HG03060 (cell line): ENCODE measurements around the gene FOXO1.
"Not testable (repeated sequence)": the region's sequence is repeated elsewhere in the genome, so short reads cannot be mapped to it uniquely, and the experiment has no call there.

Experiments
- ATAC-seq: cut with Tn5 transposase; IDR thresholded peaks from one replicate; pipeline ENCODE4 v1.9.1; 2021; ENCODE audit warnings: low read depth, moderate number of reproducible peaks; ENCODE audit not compliant: unreplicated experiment

FOXO1 gene

DNA sequence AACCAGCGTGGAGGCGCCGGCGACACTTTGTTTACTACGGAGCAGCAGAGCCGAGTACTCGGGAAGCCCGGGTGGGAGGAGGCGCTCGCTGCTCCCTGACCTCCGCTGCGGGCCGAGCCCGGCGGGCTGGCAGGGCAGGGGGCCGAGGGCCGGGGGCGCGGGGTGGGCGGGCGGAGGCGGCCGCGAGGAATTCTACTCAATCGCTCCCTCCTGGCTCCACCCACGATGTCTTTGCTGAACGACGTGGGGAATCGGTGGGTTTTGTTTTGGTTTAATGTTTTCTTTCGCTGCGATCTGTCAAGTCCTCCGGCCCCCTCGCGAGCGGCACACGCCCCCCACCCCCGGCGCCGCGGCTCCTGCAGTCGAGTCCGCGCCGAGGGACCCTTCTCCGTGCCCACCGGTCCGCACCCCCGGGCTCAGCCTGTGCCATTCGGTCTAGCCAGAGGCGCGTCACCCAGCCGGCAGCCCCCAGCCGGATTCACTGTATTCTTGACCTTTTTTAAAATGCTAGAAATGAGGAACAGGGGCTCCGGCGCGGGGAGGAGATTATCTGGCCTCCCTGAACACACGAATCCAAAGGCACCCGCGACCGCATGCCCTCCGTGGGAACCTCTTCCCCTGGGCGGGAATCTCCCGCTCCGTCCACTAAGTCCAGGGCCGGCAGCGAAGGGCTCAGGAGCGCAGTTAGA, 636 bp upstream of the FOXO1 start:
- no peak for ATAC-seq

GRCh38 chr13:40665126-40666044, 1.1 kb downstream of the FOXO1 start:
- no peak for ATAC-seq

GRCh38 chr13:40664350-40665125, 1.9 kb downstream of the FOXO1 start:
- ATAC-seq = no peak

DNA sequence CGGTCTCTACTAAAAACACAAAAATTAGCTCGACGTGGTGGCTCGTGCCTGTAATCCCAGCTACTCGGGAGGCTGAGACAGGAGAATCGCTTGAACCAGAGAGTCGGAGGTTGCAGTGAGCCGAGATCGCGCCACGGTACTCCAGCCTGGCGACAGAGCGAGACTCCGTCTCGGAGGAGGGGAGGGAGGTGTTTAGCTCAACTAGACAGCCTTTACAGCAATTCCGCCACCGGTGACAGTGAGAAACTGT, 2.4 kb downstream of the FOXO1 start:
- ATAC-seq = not testable (repeated sequence)

GRCh38 chr13:40662866-40663265, 3.6 kb downstream of the FOXO1 start:
- peak; percentile 39 for ATAC-seq

DNA sequence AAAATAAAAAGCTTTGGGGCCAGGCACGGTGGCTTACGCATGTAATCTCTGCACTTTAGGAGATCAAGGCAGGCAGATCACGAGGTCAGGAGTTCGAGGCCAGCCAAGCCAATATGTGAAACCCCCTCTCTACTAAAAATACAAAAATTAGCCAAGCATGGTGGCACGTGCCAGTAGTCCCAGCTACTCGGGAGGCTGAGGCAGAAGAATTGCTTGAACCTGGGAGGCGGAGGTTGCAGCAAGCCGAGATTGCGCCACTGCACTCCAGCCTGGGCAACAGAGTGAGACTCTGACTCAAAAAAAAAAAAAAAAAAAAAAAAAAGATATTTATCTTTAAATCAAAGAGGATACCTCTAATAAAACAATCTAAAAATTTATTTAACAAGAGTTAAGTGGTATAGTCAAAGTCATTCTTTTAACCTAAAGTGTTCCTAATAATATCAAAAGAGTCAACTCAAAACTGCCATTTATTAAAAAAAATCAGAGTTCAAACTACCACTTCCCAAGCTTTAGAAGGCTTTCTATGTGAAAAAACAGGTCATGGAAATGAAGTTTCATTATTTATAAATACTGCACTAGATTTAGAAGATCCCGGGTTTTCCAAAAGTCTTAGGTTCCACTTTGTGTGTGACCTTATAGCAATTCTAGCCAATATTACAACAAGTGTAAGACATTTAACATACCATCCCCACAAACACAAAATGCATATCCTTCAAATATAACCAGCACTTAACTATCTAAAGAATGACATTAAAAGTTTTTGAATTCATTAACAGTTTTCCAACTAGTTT, 4.4 kb downstream of the FOXO1 start:
- no peak for ATAC-seq

DNA sequence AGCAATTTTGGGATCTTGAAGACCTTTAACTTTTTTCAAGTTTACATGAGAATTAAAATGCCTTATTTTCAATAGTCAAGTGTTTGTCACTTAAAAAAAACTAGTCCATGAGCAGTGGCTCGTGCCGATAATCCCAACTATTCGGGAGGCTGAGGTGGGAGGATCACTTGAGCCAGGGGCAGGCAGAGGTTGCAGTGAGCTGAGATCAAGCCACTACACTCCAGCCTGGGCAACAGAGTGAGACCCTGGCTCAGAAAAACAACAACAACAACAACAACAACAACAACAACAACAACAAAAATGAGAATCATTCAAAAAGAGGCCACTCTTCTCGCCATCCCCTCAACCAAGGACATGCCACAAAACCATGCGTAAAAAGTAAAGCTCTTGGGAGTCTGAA, 5.7 kb downstream of the FOXO1 start:
- ATAC-seq = no peak

DNA sequence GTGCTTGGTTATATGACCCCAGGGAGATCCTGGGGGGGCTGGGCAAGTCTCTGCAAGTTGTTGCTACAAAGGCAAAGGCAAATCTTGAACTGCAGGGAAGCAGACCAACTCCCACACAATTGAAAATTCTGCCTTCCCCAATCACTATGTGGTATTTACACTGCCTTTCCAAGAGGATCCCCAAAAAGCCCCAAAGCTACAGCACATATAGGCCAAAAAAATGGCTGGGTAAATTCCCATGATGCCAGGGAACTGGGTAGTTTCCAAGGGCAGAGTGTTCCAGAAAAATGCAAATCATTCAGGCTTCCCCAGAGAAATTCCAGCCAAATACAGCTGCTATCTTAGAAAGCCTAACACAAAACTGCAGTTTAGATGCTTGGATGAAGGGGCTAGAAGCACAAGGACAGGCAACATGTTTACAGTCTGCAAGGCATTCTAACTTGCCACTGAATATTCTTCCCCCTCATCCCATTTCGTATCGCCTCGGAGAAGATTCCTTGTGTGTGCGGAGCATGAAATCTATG, 6.2 kb downstream of the FOXO1 start:
- ATAC-seq = no peak

- no peak for ATAC-seq
Observed at GRCh38 chr13:40657951-40658350, 8.5 kb downstream of the FOXO1 start.

DNA sequence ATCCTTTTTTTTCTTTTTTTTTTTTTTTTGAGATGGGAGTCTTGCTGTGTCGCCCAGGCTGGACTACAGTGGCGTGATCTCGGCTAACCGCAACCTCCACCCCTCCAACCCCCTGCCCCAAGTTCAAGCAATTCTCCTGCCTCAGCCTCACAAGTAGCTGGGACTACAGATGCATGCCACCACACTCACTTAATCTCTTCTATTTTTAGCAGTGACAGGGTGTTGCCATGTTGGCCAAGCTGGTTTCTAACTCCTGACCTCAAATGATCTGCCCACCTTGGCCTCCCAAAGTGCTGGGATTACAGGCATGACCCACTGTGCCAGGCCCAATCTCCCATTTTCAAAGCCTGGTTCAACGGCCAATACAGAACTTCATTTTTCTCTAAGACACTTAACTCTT, 9.1 kb downstream of the FOXO1 start:
- ATAC-seq = no peak

GRCh38 chr13:40656358-40656757, 10.1 kb downstream of the FOXO1 start:
- no peak for ATAC-seq

DNA sequence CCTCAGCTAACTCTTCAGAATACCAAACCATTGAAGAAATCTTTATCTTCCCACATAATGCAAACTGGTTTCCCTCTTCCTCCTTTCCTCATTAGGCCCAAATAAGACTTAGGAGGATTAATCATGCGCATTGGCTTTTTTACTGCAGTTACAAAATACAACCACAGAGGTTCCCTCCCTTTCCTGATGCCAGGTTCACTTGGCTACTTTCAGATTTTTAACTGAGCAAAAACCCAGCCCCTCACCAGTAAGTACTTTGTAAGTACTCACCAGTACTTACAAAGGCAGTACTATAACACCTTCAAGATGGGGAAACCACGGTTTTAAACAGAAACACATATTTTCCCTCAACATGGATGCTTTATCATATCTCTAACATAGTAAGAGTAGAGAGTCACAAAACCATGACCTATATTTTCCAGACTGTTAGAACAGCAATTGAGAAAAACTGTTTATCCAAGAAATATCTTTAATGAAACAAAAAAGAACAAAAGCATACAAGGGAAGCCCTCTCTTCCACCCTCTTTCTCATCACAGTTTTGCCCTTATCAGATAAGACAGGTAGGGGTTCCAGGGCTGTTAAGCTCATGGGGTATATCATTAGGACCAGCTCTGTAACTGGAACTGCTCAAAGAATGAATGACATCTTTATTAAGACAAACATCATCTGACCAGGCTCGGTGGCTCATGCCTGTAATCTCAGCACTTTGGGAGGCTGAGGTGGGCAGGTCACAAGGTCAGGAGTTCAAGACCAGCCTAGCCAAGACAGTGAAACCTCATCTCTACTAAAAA, 12.7 kb downstream of the FOXO1 start:
- no peak for ATAC-seq

DNA sequence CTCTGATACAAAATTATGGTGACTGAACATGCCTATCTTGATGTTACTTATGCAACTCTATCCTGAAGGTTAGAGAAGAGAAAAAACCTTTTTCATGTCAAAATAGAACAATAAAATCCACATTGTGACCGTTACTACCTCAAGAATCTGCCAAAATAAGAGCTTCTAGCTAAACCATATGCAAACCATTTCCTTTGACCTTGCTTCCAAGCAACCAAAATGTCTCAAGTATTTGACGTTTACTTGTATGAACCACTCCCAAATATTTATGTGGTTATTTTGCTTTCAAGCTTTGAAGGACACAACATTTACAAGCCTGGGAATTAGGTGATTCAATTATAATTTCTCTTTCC, 13.9 kb downstream of the FOXO1 start:
- ATAC-seq = peak; percentile 22

GRCh38 chr13:40651866-40652587, 14.4 kb downstream of the FOXO1 start:
- peak; percentile 47 for ATAC-seq

DNA sequence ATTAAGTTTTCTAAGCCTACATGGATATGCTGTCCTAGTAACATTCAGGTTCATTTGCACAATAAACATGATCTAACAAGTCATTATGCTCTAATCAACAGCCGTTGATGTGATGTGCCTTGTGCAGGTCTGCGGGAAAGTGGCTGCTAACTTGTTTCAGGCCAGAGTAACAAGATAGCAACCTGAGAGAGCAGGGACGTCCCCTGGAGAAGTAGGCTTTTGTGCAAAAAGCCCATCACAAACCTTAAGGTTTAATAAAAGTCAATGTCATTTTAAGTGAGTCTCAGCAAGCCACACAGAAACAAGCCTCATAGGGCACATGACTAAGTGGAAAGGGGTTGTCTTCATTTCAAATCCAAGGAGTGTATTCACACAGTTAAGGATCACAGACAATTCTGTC, 17.6 kb downstream of the FOXO1 start:
- no peak for ATAC-seq

- no peak for ATAC-seq
Observed at GRCh38 chr13:40648040-40648439, 18.4 kb downstream of the FOXO1 start.

DNA sequence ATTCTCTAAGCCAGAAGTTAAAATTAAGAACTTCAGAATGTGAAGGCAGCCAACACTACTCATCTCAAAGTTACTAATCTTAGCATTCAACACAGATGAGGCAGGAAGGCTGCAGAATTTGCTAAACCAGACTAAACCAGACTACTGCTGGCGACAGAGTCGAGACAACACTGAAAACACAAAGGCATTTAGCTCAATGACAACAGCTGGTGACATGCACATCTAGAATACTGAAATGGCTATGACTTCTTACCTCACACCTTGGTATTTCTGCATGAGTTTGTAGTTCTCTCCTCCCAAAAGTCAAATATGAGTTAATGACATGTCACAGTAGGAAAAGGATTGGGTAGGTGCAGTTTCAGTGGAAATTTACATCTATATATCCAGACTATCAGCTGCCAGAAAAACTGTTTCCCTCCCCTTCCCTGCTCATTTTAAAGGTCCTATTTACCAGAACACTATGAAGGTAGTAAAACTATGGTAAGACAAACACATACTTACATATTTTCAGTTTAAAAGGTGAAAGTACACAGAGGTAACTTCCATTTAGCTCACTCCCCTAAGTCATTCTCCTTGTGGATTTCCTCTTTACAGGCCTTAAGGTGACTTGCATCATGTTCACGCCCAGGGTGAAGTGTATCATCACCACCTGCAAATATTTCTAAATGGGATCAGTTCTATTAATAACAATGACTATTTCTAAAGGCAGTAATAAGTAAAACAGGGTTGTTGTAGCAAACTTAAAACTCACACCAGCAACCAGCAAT, 21.4 kb downstream of the FOXO1 start:
- ATAC-seq = no peak

DNA sequence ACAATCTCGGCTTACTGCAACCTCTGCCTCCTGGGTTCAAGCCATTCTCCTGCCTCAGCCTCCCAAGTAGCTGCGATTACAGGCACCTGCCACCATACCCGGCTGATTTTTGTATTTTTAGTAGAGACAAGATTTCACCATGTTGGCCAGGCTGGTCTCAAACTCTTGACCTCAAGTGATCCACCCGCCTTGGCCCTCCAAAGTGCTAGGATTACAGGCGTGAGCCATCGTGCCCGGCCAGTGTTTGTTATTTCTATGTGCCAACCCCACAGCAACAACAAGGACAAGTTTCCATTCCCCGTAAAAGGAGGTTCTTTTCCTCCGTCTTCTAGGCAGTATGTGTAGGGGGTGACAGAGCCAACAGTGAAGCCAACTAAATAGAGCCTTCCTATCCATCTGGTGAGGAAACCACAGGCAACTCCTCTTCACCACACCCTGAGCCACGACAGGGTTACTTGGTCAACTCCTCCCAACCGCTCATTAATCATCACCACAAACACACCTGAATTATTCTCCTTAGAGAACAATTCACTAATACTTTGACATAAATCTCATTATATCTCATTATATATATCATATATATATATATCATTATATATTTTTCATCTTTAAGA, 25.5 kb downstream of the FOXO1 start:
- no peak for ATAC-seq
